ENCODE results near the gene C11orf65.

Gene C11orf65

DNA sequence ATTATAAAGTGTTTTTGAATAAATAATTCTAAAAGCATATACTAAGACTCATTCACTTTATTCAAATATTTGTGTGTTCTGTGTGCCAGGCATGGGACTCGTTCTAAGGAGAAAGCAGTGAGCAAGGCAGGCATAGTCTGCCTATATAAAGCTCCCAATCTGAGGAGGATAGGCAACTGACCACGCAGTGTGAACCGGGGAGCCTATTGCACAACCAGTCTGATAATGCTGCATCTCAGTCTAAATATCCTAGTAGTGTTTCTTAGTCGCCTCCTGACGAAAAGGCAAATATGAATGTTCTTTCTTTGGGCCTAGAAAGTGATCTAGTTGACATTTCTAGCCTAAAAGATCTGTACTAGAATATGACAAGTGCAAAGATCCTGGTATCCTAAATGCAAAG, 98.3 kb downstream of the C11orf65 start:
- no peak for DNase-seq (ENCODE audit: low read depth, low spot score)

DNA sequence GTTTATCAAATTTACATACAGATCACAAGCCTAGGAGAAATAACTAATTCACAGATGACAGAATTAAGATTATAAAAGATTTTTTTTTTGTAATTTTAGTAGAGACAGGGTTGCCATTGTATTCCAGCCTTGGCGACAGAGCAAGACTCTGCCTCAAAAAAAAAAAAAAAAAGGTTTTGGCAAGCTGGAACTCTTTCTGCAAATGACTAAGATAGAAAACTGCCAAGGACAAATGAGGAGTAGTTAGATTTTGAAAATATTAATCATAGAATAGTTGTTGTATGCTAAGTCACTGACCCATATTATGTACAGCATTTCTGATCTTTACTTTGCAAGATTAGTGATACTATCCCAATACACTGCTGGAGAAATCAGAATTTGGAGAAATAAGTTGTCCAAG, 99.2 kb downstream of the C11orf65 start:
- DNase-seq (ENCODE audit: low read depth, low spot score): no peak

DNA sequence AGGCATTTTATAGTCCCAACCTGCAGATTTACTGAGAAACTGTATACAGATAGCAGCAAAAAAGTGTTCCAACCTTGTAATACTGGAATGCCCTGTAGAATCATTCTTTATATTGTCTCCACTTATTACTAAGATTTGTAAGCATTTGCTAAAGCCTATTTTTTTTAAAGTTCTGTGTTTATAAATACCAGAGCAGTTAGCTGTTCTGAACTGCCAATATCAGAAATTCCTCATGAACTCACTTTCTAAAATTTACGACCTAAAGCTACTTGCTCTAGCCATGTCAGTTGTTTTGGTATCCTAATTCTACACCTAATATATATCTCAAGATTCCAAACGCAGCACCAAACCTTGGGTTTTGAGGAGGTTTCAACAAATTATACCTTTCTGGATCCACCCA, 103.2 kb downstream of the C11orf65 start:
- DNase-seq (ENCODE audit: low read depth, low spot score): no peak

DNA sequence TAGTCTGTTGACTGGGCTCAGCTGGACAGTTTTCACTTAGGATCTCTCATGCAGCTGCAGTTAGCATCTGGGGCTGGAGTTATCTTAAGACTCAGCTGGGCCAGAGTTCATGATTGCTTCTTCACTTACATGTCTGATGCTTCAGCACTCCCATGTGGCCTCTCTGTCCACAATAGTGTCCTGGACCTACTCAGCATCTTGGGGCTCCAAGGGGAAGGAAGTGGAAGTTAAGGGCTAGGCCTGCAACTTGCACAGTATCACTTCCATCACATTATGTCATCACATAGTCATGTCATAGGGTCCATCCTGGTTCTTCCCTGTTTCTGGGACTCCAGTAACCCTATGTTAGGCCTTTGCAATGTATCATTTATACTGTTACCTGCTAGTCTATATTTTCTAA, 115.9 kb downstream of the C11orf65 start:
- DNase-seq (ENCODE audit: low read depth, low spot score): no peak

DNA sequence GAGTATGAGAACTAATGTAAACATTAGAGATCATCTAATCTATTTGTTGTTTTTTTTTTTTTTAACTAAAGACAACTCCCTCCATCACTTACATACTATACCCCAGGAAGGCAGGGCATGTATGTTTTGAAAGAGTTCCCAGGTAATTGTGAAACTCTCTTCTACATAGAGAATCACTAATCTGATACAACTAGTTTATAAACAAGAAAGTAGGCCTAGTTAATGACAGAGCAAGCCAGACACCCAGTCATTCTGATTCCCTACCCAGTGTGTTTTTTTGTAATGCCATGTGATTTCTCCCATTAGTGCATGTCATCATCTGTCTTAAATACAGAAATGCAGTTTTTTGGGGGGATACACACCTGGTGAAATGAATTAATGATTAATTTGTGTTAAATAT, 120.9 kb downstream of the C11orf65 start:
- DNase-seq (ENCODE audit: low read depth, low spot score): no peak

DNA sequence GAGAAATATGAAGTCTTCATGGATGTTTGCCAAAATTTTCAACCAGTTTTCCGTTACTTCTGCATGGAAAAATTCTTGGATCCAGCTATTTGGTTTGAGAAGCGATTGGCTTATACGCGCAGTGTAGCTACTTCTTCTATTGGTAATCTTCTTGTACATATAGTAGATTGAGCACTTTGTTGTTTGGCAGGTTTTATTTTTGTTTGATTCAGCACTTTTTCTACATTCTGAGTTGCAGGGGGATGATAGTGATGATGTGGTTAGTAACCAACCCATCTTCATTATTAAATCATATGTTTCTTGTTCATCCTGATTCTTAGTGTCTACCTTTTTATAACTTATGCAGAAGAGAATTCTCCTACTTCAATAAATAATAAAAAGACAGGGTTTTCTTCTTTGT, 121.6 kb downstream of the C11orf65 start:
- DNase-seq (ENCODE audit: low read depth, low spot score): no peak

DNA sequence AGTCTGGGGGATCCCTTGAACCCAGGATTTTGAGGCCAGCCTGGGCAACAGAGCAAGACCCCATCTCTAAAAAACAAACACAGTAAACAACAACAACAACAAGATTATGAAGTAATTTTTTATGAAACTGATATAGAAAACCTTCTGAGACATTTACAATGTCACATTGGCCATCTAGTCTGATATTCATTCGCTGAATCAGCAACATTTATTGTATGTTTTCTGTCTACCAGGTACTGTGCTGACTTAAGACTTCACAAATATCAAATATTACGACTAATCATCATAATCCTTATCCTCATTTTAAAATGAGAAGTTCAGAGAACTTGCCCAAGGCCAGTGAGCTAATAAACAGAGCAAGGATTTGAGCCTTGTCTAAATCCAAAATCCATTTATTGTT, 123.6 kb downstream of the C11orf65 start:
- DNase-seq (ENCODE audit: low read depth, low spot score): no peak

DNA sequence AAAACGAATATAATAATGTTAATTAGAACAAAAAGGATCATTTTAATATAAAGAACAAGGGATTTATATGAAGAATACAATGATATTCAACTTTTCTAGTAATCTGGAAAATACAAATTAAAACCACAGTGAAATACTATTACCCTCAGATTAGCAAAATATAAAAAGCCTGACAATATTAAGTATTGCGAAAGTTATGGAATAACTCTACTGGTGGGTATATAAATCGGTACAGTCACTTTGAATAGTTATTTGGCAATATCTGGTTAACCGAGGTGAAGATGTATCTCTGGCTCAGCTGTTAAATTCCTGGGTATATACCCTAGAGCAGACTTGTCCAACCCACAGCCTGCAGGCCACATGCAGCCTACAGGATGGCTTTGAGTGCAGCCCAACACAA, 125.7 kb downstream of the C11orf65 start:
- DNase-seq (ENCODE audit: low read depth, low spot score): no peak

DNA sequence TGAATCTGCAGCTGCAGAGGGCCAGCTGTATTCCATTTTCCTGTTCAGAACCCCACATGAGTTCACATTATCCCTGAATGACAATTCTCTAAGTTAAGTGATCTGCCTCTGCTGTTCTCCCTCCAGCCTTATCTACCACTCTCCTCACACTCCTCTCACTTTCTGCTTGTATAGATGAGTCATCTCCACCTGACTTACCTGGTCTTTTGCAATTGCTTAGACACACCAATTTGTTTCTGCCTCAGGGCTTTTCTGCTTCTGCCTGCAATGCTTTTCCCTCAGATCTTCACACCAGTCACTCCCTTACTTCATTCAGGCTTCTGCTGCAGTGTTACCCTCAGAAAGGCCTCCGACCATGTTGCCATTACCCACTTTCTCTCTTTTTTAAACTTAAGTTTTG, 126.4 kb downstream of the C11orf65 start:
- no peak for DNase-seq (ENCODE audit: low read depth, low spot score)

DNA sequence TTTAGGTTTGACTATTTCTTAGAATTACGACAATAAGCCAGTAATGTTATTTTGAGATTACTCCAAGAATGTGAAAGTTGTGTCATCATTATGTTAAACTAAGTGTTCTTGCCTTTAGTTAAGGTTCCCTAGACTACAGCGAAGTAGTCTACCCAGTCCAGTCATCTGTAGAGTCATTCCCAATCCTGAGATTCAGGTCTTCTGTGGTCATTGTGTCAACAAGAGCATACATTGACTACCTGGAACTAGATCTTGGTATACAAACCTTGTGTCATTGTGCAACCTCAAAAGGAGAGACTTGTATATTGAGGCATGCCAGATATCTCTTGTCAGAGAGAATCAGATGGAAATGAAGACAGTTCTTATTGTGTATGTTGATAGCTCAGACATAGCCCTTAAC, 128.6 kb downstream of the C11orf65 start:
- no peak for DNase-seq (ENCODE audit: low read depth, low spot score)

DNA sequence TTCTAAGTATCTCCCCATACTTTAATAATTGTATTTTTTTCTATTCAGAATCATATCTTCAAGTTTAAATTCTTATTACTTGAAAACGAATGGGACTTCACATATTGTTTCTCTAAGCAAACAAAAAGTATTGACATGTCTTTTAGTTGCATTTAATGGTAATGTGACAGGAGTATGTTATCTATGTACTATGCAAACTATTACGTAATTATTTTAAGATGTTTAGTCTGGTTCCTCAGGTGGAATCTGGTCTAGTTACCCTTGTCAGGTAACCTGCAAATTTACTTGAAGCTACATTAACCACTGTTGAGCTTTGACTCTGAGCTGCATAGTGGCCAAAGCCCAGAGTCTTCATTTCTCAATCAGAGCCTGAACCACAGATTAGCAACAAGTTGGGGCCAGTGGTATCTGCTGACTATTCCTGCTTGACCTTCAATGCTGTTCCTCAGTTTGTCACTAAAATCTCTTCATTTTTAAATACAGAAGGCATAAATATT, 133.9 kb downstream of the C11orf65 start:
- DNase-seq (ENCODE audit: low read depth, low spot score): no peak
